22Rv1 (cell line): ENCODE data around the gene CAMSAP2.

ENCODE experiments used
- H3K27ac ChIP-seq: fragments of 450-650 bp; 2 replicates; pipeline ENCODE4 v1.5.1; 2017
- CTCF ChIP-seq: fragments of 450-650 bp; IDR thresholded peaks from 2 replicates; pipeline ENCODE4 v1.5.1; 2017; ENCODE audit warnings: mild to moderate bottlenecking
- ZFX ChIP-seq: fragments of 450-650 bp; IDR thresholded peaks from 2 replicates; pipeline ENCODE4 v1.6.1; 2017; ENCODE audit warnings: antibody characterized with exemption, borderline replicate concordance

The CAMSAP2 gene

GRCh38 chr1:200850554-200850953, 111.9 kb downstream of the CAMSAP2 start:
- no peak overlapping the region for H3K27ac ChIP-seq
- TF ChIP-seq CTCF: no peak
- TF ChIP-seq ZFX: no peak

GRCh38 chr1:200856716-200857357, 118.1 kb downstream of the CAMSAP2 start:
- TF ChIP-seq CTCF (no peak), ZFX (no peak)
- no peak overlapping the region for H3K27ac ChIP-seq

GRCh38 chr1:200857804-200858203, 119.1 kb downstream of the CAMSAP2 start:
- no peak for TF ChIP-seq ZFX
- TF ChIP-seq CTCF: no peak
- H3K27ac ChIP-seq: no peak overlapping the region

- no peak for TF ChIP-seq ZFX
- TF ChIP-seq CTCF: no peak
- H3K27ac ChIP-seq: no peak overlapping the region
Observed at GRCh38 chr1:200861937-200862647, 123.4 kb downstream of the CAMSAP2 start.

- TF ChIP-seq ZFX: no peak
- no peak for TF ChIP-seq CTCF
- H3K27ac ChIP-seq: no peak overlapping the region
Observed at GRCh38 chr1:200862713-200863415, 124.2 kb downstream of the CAMSAP2 start.

- TF ChIP-seq CTCF (no peak), ZFX (no peak)
- no peak overlapping the region for H3K27ac ChIP-seq
Observed at GRCh38 chr1:200866116-200866515, 127.4 kb downstream of the CAMSAP2 start.

GRCh38 chr1:200866521-200866920, 127.8 kb downstream of the CAMSAP2 start:
- no peak overlapping the region for H3K27ac ChIP-seq
- TF ChIP-seq ZFX (no peak), CTCF (no peak)
